Panc1 (cell line): ENCODE measurements around the gene WNT9A. TPM values are rescaled to one million over a fixed set of nuclear protein-coding genes. Genes with fewer than 3 reads are reported as not detected.

Source experiments
- ATAC-seq: fragments of 200-7000 bp; cut with Tn5 transposase; 2 replicates; pipeline ENCODE4 v1.9.1; 2020; ENCODE audit warnings: mild to moderate bottlenecking, moderate library complexity
- BruUV-seq: library from RNA; stranded (reverse); fragments of 400-500 nt; replicated peaks from 2 replicates; lab custom pipeline; 2021; lab: Mats Ljungman, UMichigan
- CTCF ChIA-PET: fragments of 300-600 bp; sonication (Branson Sonifier 250); formaldehyde crosslinking; loops from one replicate; lab custom pipeline; 2022; ENCODE audit warnings: antibody characterized with exemption; lab: Charles Lee
- POLR2A ChIA-PET: fragments of 300-600 bp; sonication (Branson Sonifier 250); formaldehyde crosslinking; loops from one replicate; lab custom pipeline; 2022; ENCODE audit warnings: antibody characterized with exemption; lab: Charles Lee
- DNase-seq: peaks from one replicate; pipeline ENCODE4 v3.0.0-alpha.2; 2010; ENCODE audit warnings: low read depth, low spot score
- H3K27ac ChIP-seq: 2 replicates; pipeline ENCODE4 v1.5.1; 2011; ENCODE audit warnings: mild to moderate bottlenecking, low read length, inconsistent platforms
- H3K27me3 ChIP-seq: fragments of 200-500 bp; sonication (Bioruptor generic); 2 replicates; pipeline ENCODE4 v1.6.0; 2014; ENCODE audit warnings: low read length, inconsistent platforms; ENCODE audit not compliant: control insufficient read depth, insufficient read depth
- H3K36me3 ChIP-seq: fragments of 200-500 bp; sonication (Bioruptor generic); 2 replicates; pipeline ENCODE4 v1.5.1; 2014; ENCODE audit warnings: inconsistent platforms, mild to moderate bottlenecking, low read length, moderate library complexity; ENCODE audit not compliant: control insufficient read depth, insufficient read depth
- H3K4me1 ChIP-seq: 2 replicates; pipeline ENCODE4 v1.5.1; 2011; ENCODE audit warnings: inconsistent platforms, mild to moderate bottlenecking, low read length, moderate library complexity; ENCODE audit not compliant: control insufficient read depth, insufficient read depth
- H3K4me3 ChIP-seq, 2 experiments: 2 replicates each; pipeline ENCODE4 v1.5.1; 2011 to 2012; ENCODE audit warnings: low read depth in 2 of 2, low read length in 2 of 2, mild to moderate bottlenecking in 2 of 2, inconsistent platforms in 1 of 2, moderate library complexity in 1 of 2
- H3K9me3 ChIP-seq: fragments of 200-500 bp; sonication (Bioruptor generic); 2 replicates; pipeline ENCODE4 v1.5.1; 2014; ENCODE audit warnings: low read depth, mild to moderate bottlenecking, inconsistent platforms, low read length, moderate library complexity; ENCODE audit not compliant: control insufficient read depth, insufficient read depth
- POLR2AphosphoS5 ChIP-seq: IDR thresholded peaks from 2 replicates; pipeline ENCODE4 v1.6.1; 2012; ENCODE audit warnings: mild to moderate bottlenecking, low read depth, low read length, moderate library complexity
- SIN3A ChIP-seq: IDR thresholded peaks from 2 replicates; pipeline ENCODE4 v1.6.1; 2012; ENCODE audit warnings: low read depth, mild to moderate bottlenecking, low read length, moderate library complexity, borderline replicate concordance; ENCODE audit not compliant: insufficient read depth
- TCF7L2 ChIP-seq: IDR thresholded peaks from 2 replicates; pipeline ENCODE4 v1.6.1; 2011; ENCODE audit warnings: mild to moderate bottlenecking, low read depth, low read length, inconsistent platforms
- in situ Hi-C: cut with HindIII; loops from 2 replicates; pipeline ENCODE4 v1.10.0; 2016; ENCODE audit warnings: low sequenced_read_pairs, low pct_unique_long_range_greater_than_20kb
- intact Hi-C: fragments of 100-400 bp; cut with micrococcal nuclease; formaldehyde crosslinking; loops from one replicate; pipeline ENCODE4 v1.10.0; 2022; ENCODE audit not compliant: unreplicated experiment
- total RNA-seq: library from RNA; stranded (reverse); gene quantifications from one replicate; pipeline ENCODE4 v1.2.1, GENCODE V29; 2021; ENCODE audit not compliant: unreplicated experiment
- TF ChIP-seq, protein P1 (sequence below): fragments of 450-650 bp; IDR thresholded peaks from 2 replicates; pipeline ENCODE4 v1.5.1; 2017; ENCODE audit warnings: mild to moderate bottlenecking
- TF ChIP-seq, protein P2 (sequence below), 2 experiments: IDR thresholded peaks; 2 replicates each; pipeline ENCODE4 v1.6.1; 2011 to 2012; ENCODE audit warnings: low read depth in 2 of 2, control low read depth in 1 of 2, low read length in 1 of 2, mild to moderate bottlenecking in 1 of 2, moderate library complexity in 1 of 2; ENCODE audit not compliant: insufficient read depth in 1 of 2

The WNT9A gene
- total RNA-seq, 1 experiment from 2014 or later: 26.5 TPM

DNA sequence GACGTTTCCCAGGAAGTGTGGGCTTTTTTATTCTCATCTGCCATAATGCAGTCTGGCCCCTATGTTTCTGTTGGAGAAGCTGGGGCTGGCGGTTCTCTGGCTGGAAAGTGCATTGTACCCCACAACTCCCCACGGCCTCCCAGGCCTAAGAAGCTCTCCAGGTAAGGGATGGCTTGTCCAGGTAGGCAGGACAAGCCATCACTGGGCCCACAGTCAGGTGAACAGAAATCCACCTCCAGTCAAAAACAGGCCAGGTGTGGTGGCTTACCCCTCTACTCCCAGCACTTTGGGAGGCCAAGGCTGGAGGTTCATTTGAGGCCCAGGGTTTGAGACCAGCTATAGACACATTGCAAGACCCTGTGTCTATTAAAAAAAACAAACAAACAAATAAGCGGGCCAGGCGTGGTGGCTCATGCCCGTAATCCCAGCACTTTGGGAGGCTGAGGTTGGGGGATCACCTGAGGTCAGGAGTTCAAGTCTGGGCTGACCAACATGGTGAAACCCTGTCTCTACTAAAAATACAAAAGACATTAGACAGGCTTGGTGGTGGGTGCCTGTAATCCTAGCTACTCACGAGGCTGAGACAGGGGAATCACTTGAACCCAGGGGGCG, 3.1 kb upstream of the WNT9A start:
- ChIA-PET POLR2A (interaction anchor here (0.6 kb wide), 3 partner anchors 88 to 217 kb away, joined by 3 to 4 read pairs (median 3); no protein-coding TSS in a partner anchor), CTCF (no interaction called here)
- Histone ChIP-seq H3K9me3 (no peaks in the 10 kb centered on the region), H3K4me1 (peaks cover 14% of the 10 kb centered on the region), H3K4me3 (no peak overlapping the region), H3K27me3 (peaks cover 3% of the 10 kb centered on the region; the same call in 1 of the 2 replicates), H3K36me3 (no peaks in the 10 kb centered on the region), H3K27ac (no peak overlapping the region)
- intact Hi-C loops (no loop called here), in situ Hi-C loops (no loop called here)
- BruUV-seq: no TSS peak
- ATAC-seq (no peak), DNase-seq (no peak)
- TF ChIP-seq, protein P1, sequence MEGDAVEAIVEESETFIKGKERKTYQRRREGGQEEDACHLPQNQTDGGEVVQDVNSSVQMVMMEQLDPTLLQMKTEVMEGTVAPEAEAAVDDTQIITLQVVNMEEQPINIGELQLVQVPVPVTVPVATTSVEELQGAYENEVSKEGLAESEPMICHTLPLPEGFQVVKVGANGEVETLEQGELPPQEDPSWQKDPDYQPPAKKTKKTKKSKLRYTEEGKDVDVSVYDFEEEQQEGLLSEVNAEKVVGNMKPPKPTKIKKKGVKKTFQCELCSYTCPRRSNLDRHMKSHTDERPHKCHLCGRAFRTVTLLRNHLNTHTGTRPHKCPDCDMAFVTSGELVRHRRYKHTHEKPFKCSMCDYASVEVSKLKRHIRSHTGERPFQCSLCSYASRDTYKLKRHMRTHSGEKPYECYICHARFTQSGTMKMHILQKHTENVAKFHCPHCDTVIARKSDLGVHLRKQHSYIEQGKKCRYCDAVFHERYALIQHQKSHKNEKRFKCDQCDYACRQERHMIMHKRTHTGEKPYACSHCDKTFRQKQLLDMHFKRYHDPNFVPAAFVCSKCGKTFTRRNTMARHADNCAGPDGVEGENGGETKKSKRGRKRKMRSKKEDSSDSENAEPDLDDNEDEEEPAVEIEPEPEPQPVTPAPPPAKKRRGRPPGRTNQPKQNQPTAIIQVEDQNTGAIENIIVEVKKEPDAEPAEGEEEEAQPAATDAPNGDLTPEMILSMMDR: no peak
- TF ChIP-seq TCF7L2: no peak
- no peak for TF ChIP-seq POLR2AphosphoS5
- TF ChIP-seq, protein P2, sequence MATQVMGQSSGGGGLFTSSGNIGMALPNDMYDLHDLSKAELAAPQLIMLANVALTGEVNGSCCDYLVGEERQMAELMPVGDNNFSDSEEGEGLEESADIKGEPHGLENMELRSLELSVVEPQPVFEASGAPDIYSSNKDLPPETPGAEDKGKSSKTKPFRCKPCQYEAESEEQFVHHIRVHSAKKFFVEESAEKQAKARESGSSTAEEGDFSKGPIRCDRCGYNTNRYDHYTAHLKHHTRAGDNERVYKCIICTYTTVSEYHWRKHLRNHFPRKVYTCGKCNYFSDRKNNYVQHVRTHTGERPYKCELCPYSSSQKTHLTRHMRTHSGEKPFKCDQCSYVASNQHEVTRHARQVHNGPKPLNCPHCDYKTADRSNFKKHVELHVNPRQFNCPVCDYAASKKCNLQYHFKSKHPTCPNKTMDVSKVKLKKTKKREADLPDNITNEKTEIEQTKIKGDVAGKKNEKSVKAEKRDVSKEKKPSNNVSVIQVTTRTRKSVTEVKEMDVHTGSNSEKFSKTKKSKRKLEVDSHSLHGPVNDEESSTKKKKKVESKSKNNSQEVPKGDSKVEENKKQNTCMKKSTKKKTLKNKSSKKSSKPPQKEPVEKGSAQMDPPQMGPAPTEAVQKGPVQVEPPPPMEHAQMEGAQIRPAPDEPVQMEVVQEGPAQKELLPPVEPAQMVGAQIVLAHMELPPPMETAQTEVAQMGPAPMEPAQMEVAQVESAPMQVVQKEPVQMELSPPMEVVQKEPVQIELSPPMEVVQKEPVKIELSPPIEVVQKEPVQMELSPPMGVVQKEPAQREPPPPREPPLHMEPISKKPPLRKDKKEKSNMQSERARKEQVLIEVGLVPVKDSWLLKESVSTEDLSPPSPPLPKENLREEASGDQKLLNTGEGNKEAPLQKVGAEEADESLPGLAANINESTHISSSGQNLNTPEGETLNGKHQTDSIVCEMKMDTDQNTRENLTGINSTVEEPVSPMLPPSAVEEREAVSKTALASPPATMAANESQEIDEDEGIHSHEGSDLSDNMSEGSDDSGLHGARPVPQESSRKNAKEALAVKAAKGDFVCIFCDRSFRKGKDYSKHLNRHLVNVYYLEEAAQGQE (IDR thresholded peaks at IDR 0.05; ENCODE audit: insufficient read depth in 1 of 2, low read depth in 2 of 2, low read length in 1 of 2): no peak
- TF ChIP-seq SIN3A: no peak

DNA sequence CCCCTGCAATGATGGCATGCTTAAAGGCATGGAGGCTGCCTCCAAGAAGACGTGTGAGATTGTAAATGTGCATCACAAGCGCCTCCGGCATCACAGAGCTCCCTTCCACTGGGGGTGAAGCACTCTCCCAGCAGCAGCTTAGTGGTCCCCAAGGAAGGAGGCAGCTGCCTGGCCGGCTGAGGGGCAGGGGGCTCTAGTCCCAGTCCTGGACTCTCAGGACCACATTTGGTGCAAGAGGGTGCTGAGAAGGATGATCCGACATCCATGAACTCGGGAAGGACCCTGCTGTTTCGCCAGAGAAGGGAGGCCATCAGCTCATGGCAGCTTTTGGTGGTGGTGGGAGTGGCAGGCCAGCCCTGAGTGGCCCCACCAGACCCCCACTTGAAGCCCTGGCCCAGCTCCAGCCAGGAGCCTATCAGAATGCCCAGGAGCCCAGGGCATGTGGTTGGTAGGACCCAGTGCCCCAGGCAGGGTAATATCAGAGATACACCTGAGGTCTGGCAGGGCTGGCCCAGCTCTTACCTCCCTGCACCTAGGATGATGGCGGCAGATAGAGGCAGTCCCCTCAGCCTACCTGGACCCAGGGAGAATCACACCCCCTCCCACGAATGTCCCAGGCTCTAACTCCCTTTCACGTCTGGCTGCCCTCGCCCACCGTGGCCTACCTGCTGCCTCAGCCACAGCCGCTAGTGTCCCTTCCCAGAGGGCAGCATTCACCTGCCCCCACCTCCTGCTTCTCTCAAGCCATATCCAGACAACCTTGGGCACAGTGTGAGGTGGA, 2.4 kb upstream of the WNT9A start:
- POLR2A ChIA-PET: interaction anchor here (0.6 kb wide), 2 partner anchors 89 to 217 kb away, joined by 3 to 4 read pairs; no protein-coding TSS in a partner anchor
- no peaks in the 10 kb centered on the region; the same call in 1 of the 2 replicates for H3K27me3 ChIP-seq
- in situ Hi-C loops: no loop called here
- no peaks in the 10 kb centered on the region for H3K9me3 ChIP-seq
- H3K4me1 ChIP-seq: peaks cover 21% of the 10 kb centered on the region
- no peak overlapping the region for H3K27ac ChIP-seq
- H3K4me3 ChIP-seq: no peak overlapping the region
- intact Hi-C loops: loop anchor here (5.0 to 10.0 kb wide), 2 partner anchors 155 to 468 kb away; no protein-coding TSS in a partner anchor
- BruUV-seq: no TSS peak
- no peaks in the 10 kb centered on the region for H3K36me3 ChIP-seq
- CTCF ChIA-PET: no interaction called here
- DNase-seq (no peak), ATAC-seq (no peak)
- TF ChIP-seq, protein P2 (IDR thresholded peaks at IDR 0.05; ENCODE audit: insufficient read depth in 1 of 2, low read depth in 2 of 2, low read length in 1 of 2): no peak
- TF ChIP-seq POLR2AphosphoS5 (no peak), SIN3A (no peak), TCF7L2 (no peak)
- TF ChIP-seq, protein P1: no peak
